Activated CD4-positive, alpha-beta T cell treated with anti-CD3 and anti-CD28 coated beads for 36 hours (primary cell): ENCODE data around the gene RBL1. TPM values are rescaled to one million over a fixed set of nuclear protein-coding genes. Genes with fewer than 3 reads are reported as not detected.

Experiments
- total RNA-seq, 2 experiments: library from RNA; stranded (reverse); gene quantifications; one replicate each; pipeline ENCODE4 v1.2.3, GENCODE V29; 2021

Gene RBL1
- total RNA-seq, 2 experiments from 2014 or later: 39.5 to 43.2 TPM

Other genes with a start within 250 kb of the RBL1 start
- gene TLDC2, start 219.9 kb downstream of the RBL1 start, total RNA-seq: not detected
- 10 to 100 TPM; 35.6 to 36.9 TPM for gene SAMHD1, start 144.3 kb downstream of the RBL1 start, total RNA-seq
- gene RPN2, start 83.3 kb upstream of the RBL1 start, total RNA-seq: 100 to 1,000 TPM; 103 to 115 TPM
- gene MROH8, start 83.6 kb upstream of the RBL1 start, total RNA-seq: 1 to 10 TPM; 3.0 to 4.5 TPM
- gene GHRH, start 165.8 kb upstream of the RBL1 start, total RNA-seq: not detected
- gene MANBAL, start 193.7 kb upstream of the RBL1 start, total RNA-seq: 10 to 100 TPM; 11.9 to 13.5 TPM